K562 (cell line): ENCODE measurements around the gene ACTR5. TPM values are rescaled to one million over a fixed set of nuclear protein-coding genes. Genes with fewer than 3 reads are reported as not detected.
A peak's percentile ranks its signal among the peaks of the same experiment; 100 is the strongest.

Experiments
- DIDO1 ChIP-seq: fragments of 450-650 bp; IDR thresholded peaks from 2 replicates; pipeline ENCODE4 v1.6.1; 2016; ENCODE audit warnings: low read depth, missing biosample characterization, missing genetic modification characterization
- ERF ChIP-seq: fragments of 450-650 bp; formaldehyde crosslinking; IDR thresholded peaks from 2 replicates; pipeline ENCODE4 v1.4.0; 2020; ENCODE audit warnings: mild to moderate bottlenecking, mixed read lengths
- ETV6 ChIP-seq, 3 experiments: fragments of 150-350 bp in 1 of 3; sonication (generic) in 1 of 3; formaldehyde crosslinking in 1 of 3; IDR thresholded peaks; 2 replicates each; pipeline versions ENCODE4 v1.6.1 to v1.8.0; 2014 to 2022; ENCODE audit warnings: borderline replicate concordance in 2 of 3, low read depth in 2 of 3, antibody characterized with exemption in 1 of 3, low read length in 1 of 3, mild to moderate bottlenecking in 1 of 3, missing genetic modification reagents in 1 of 3
- FOXJ2 ChIP-seq: fragments of 200-800 bp; sonication (Bioruptor generic); IDR thresholded peaks from 2 replicates; pipeline ENCODE4 v1.6.1; 2016; ENCODE audit warnings: missing genetic modification characterization, missing compliant biosample characterization
- HNRNPH1 ChIP-seq: fragments of 200-400 bp; formaldehyde crosslinking; optimal IDR thresholded peaks from 2 replicates; pipeline ENCODE3; 2017; ENCODE audit warnings: low read depth, mild to moderate bottlenecking, low read length, moderate library complexity
- MEF2D ChIP-seq: conservative IDR thresholded peaks from 2 replicates; pipeline ENCODE4 v1.6.1; 2016; ENCODE audit warnings: low read depth, missing genetic modification characterization, missing compliant biosample characterization
- PHB2 ChIP-seq: fragments of 450-650 bp; IDR thresholded peaks from 2 replicates; pipeline ENCODE4 v1.6.1; 2017; ENCODE audit warnings: low read depth
- RBM17 ChIP-seq: fragments of 200-400 bp; formaldehyde crosslinking; IDR thresholded peaks from 2 replicates; pipeline ENCODE4 v1.6.1; 2017; ENCODE audit warnings: low read depth, mild to moderate bottlenecking, low read length, borderline replicate concordance
- SMAD2 ChIP-seq: fragments of 150-350 bp; IDR thresholded peaks from 2 replicates; pipeline ENCODE4 v1.6.1; 2014; ENCODE audit warnings: low read depth, mild to moderate bottlenecking, low read length
- SMARCE1 ChIP-seq: fragments of 450-650 bp; IDR thresholded peaks from 2 replicates; pipeline ENCODE4 v1.7.1; 2016; ENCODE audit warnings: mild to moderate bottlenecking
- SP1 ChIP-seq: sonication (generic); formaldehyde crosslinking; IDR thresholded peaks from 2 replicates; pipeline ENCODE4 v1.8.1; 2022; ENCODE audit warnings: mild to moderate bottlenecking, missing genetic modification reagents
- TBL1XR1 ChIP-seq, 2 experiments: IDR thresholded peaks; 2 replicates each; pipeline ENCODE4 v1.6.1; 2012; ENCODE audit warnings: improper control_type of control experiment in 2 of 2, low read length in 2 of 2, mild to moderate bottlenecking in 1 of 2
- ZKSCAN8 ChIP-seq: fragments of 200-800 bp; sonication (Bioruptor generic); IDR thresholded peaks from 2 replicates; pipeline ENCODE4 v1.6.1; 2016; ENCODE audit warnings: missing genetic modification characterization, missing compliant biosample characterization
- ZNF121 ChIP-seq: sonication (generic); formaldehyde crosslinking; conservative IDR thresholded peaks from 2 replicates; pipeline ENCODE4 v1.8.0; 2022; ENCODE audit warnings: missing genetic modification reagents
- ZNF395 ChIP-seq: fragments of 200-800 bp; sonication (Bioruptor generic); IDR thresholded peaks from 2 replicates; pipeline ENCODE4 v1.6.1; 2017; ENCODE audit warnings: missing genetic modification characterization, missing compliant biosample characterization
- ZNF583 ChIP-seq: fragments of 250-450 bp; sonication (Bioruptor Pico); IDR thresholded peaks from 2 replicates; pipeline ENCODE4 v1.4.0; 2020
- ZNF780A ChIP-seq: fragments of 250-450 bp; sonication (Bioruptor Pico); IDR thresholded peaks from 2 replicates; pipeline ENCODE4 v1.5.0; 2021; ENCODE audit warnings: mild to moderate bottlenecking
- polyA plus RNA-seq, 8 experiments: library from polyadenylated mRNA; depleted of rRNA in 4 of 8; stranded (reverse) in 5 of 8; unstranded in 3 of 8; fragments of >200 nt; fragmentation: Nextera tagmentation in 2 of 8; fragmentation: Illumina TruSeq in 1 of 8; extraction: Ambion mirVana in 2 of 8; extraction: Trizol in 1 of 8; gene quantifications; 2 replicates each; pipeline versions ENCODE4 v1.2.1 to v1.2.3, GENCODE V29; 2011 to 2014; ENCODE audit warnings: inconsistent platforms in 1 of 8, missing spikeins in 1 of 8
- total RNA-seq, 7 experiments: library from RNA; depleted of rRNA in 6 of 7; stranded (reverse); fragments of >200 nt in 6 of 7; fragmentation: Illumina TruSeq in 2 of 7; extraction: Trizol in 2 of 7; gene quantifications; 2 replicates each; pipeline versions ENCODE4 v1.2.1 to v1.2.3, GENCODE V29; 2011 to 2021; ENCODE audit warnings: low replicate concordance in 1 of 7
- TF ChIP-seq, protein P1 (sequence below): sonication (generic); formaldehyde crosslinking; IDR thresholded peaks from 2 replicates; pipeline ENCODE4 v1.8.1; 2023; ENCODE audit warnings: mild to moderate bottlenecking, missing genetic modification reagents
- TF ChIP-seq, protein P2 (sequence below): fragments of 250-450 bp; sonication (Bioruptor Pico); IDR thresholded peaks from 2 replicates; pipeline ENCODE4 v1.8.0; 2021; ENCODE audit warnings: mild to moderate bottlenecking, moderate library complexity
- TF ChIP-seq, protein P3 (sequence below), 3 experiments: fragments of 200-800 bp in 1 of 3; fragments of 250-450 bp in 1 of 3; fragments of 450-650 bp in 1 of 3; sonication (Bioruptor Pico) in 1 of 3; sonication (Bioruptor generic) in 1 of 3; formaldehyde crosslinking in 1 of 3; IDR thresholded peaks; 2 replicates each; pipeline versions ENCODE4 v1.6.1 to v1.8.0; 2016 to 2022; ENCODE audit warnings: mild to moderate bottlenecking in 2 of 3, missing genetic modification characterization in 2 of 3, missing compliant biosample characterization in 1 of 3, moderate library complexity in 1 of 3

ACTR5 gene
- total and polyA plus RNA-seq, 9 of the 15 experiments (the other 6 are each of a cell fraction or from before 2014, with no cell fraction given), result 0.93 to 18.8 (median 12.9) TPM

DNA sequence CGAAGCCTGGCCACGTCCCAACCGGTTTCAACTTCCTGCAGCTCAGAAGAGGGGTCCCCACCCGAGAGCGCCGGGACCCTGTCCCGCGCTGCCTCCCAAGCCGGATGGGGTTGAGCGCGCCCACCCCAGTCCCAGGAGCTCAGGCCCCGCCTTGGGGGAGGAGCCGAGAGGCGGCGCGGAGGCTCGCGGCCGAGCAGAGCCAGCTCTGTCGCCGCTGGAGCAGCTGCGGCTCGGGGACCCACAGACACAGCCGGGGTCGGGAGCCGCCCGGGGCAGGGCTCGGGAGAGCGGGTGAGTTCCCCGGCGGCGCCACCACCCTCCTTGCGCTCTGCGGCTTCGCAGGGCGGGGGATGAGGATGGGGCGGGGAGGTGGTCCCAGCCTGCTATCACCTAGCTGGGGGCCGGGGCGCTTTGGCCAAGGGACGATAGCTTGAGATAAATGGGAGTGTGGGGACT is 57.3 kb downstream of the ACTR5 start, which contains the start of gene PPP1R16B (continued):
- TF ChIP-seq ZNF395 (CRISPR knock-in tag) (no peak), ZNF121 (CRISPR knock-in tag) (no peak), ZNF583 (CRISPR knock-in tag) (no peak), ETV6 (IDR thresholded peaks at IDR 0.05; ENCODE audit: borderline replicate concordance in 1 of 2, low read depth in 2 of 2, low read length in 1 of 2) (no peak), ETV6 (CRISPR knock-in tag; IDR thresholded peaks at IDR 0.05; ENCODE audit: borderline replicate concordance) (no peak), DIDO1 (no peak), ERF (CRISPR knock-in tag) (no peak), TBL1XR1 (IDR thresholded peaks at IDR 0.05; ENCODE audit: low read length in 2 of 2) (no peak), ZNF780A (no peak), PHB2 (no peak), SMARCE1 (no peak), ZKSCAN8 (no peak), SP1 (no peak; the same call in 1 of the 2 replicates), SMAD2 (no peak), FOXJ2 (tag) (no peak), RBM17 (no peak), MEF2D (tag) (no peak), HNRNPH1 (no peak)
- TF ChIP-seq, protein P1, sequence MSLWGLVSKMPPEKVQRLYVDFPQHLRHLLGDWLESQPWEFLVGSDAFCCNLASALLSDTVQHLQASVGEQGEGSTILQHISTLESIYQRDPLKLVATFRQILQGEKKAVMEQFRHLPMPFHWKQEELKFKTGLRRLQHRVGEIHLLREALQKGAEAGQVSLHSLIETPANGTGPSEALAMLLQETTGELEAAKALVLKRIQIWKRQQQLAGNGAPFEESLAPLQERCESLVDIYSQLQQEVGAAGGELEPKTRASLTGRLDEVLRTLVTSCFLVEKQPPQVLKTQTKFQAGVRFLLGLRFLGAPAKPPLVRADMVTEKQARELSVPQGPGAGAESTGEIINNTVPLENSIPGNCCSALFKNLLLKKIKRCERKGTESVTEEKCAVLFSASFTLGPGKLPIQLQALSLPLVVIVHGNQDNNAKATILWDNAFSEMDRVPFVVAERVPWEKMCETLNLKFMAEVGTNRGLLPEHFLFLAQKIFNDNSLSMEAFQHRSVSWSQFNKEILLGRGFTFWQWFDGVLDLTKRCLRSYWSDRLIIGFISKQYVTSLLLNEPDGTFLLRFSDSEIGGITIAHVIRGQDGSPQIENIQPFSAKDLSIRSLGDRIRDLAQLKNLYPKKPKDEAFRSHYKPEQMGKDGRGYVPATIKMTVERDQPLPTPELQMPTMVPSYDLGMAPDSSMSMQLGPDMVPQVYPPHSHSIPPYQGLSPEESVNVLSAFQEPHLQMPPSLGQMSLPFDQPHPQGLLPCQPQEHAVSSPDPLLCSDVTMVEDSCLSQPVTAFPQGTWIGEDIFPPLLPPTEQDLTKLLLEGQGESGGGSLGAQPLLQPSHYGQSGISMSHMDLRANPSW, result no peak
- TF ChIP-seq, protein P2, sequence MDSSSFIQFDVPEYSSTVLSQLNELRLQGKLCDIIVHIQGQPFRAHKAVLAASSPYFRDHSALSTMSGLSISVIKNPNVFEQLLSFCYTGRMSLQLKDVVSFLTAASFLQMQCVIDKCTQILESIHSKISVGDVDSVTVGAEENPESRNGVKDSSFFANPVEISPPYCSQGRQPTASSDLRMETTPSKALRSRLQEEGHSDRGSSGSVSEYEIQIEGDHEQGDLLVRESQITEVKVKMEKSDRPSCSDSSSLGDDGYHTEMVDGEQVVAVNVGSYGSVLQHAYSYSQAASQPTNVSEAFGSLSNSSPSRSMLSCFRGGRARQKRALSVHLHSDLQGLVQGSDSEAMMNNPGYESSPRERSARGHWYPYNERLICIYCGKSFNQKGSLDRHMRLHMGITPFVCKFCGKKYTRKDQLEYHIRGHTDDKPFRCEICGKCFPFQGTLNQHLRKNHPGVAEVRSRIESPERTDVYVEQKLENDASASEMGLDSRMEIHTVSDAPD (CRISPR knock-in tag), result no peak
- TF ChIP-seq, protein P3, sequence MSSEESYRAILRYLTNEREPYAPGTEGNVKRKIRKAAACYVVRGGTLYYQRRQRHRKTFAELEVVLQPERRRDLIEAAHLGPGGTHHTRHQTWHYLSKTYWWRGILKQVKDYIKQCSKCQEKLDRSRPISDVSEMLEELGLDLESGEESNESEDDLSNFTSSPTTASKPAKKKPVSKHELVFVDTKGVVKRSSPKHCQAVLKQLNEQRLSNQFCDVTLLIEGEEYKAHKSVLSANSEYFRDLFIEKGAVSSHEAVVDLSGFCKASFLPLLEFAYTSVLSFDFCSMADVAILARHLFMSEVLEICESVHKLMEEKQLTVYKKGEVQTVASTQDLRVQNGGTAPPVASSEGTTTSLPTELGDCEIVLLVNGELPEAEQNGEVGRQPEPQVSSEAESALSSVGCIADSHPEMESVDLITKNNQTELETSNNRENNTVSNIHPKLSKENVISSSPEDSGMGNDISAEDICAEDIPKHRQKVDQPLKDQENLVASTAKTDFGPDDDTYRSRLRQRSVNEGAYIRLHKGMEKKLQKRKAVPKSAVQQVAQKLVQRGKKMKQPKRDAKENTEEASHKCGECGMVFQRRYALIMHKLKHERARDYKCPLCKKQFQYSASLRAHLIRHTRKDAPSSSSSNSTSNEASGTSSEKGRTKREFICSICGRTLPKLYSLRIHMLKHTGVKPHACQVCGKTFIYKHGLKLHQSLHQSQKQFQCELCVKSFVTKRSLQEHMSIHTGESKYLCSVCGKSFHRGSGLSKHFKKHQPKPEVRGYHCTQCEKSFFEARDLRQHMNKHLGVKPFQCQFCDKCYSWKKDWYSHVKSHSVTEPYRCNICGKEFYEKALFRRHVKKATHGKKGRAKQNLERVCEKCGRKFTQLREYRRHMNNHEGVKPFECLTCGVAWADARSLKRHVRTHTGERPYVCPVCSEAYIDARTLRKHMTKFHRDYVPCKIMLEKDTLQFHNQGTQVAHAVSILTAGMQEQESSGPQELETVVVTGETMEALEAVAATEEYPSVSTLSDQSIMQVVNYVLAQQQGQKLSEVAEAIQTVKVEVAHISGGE (CRISPR knock-in tag; IDR thresholded peaks at IDR 0.05), result peak in 1 of 3 experiments; percentile 22; a peak in 1 of 6 replicates
